Lung (tissue), 12 donors: ENCODE data around the gene PKD2L1. TPM values are rescaled to one million over a fixed set of nuclear protein-coding genes. Genes with fewer than 3 reads are reported as not detected.

Experiments
- ATAC-seq: fragments of 200-7000 bp; cut with Tn5 transposase; one replicate; pipeline ENCODE4 v1.9.1; 2020; ENCODE audit warnings: moderate number of reproducible peaks; ENCODE audit not compliant: insufficient read depth, low FRiP score
- DNase-seq, 3 donors: peaks; one replicate each; pipeline ENCODE4 v3.0.0-alpha.2; 2013 to 2017
- H3K27ac ChIP-seq, 2 donors: one replicate each; pipeline ENCODE4 v1.5.1; 2013; ENCODE audit warnings: mild to moderate bottlenecking in 2 of 2, moderate library complexity in 2 of 2, control low read depth in 1 of 2, inconsistent platforms in 1 of 2, low read depth in 1 of 2, low read length in 1 of 2
- H3K27me3 ChIP-seq, 3 donors: one replicate each; pipeline ENCODE4 v1.5.1; 2013; ENCODE audit warnings: low read length in 2 of 3; ENCODE audit not compliant: control insufficient read depth in 3 of 3, insufficient read depth in 3 of 3
- H3K36me3 ChIP-seq, 4 donors: one replicate each; pipeline ENCODE4 v1.5.1; 2013; ENCODE audit warnings: low read length in 4 of 4, mild to moderate bottlenecking in 1 of 4, moderate library complexity in 1 of 4; ENCODE audit not compliant: control insufficient read depth in 4 of 4, insufficient read depth in 4 of 4
- H3K4me1 ChIP-seq, 5 donors: one replicate each; pipeline ENCODE4 v1.5.1; 2013; ENCODE audit warnings: low read length in 5 of 5, mild to moderate bottlenecking in 2 of 5, moderate library complexity in 1 of 5; ENCODE audit not compliant: control insufficient read depth in 5 of 5, insufficient read depth in 5 of 5
- H3K4me3 ChIP-seq: one replicate; pipeline ENCODE4 v1.5.1; 2013; ENCODE audit warnings: mild to moderate bottlenecking, control low read depth, moderate library complexity
- H3K9ac ChIP-seq, 2 donors: one replicate each; pipeline ENCODE4 v1.5.1; 2013; ENCODE audit warnings: low read length in 2 of 2, control low read depth in 1 of 2; ENCODE audit not compliant: insufficient read depth in 1 of 2
- H3K9me3 ChIP-seq, 4 donors: one replicate each; pipeline ENCODE4 v1.5.1; 2013; ENCODE audit warnings: low read length in 3 of 4, mild to moderate bottlenecking in 1 of 4, moderate library complexity in 1 of 4; ENCODE audit not compliant: control insufficient read depth in 4 of 4, insufficient read depth in 3 of 4
- CTCF ChIP-seq: IDR thresholded peaks from 2 replicates; pipeline ENCODE4 v1.5.1; 2012; ENCODE audit warnings: mild to moderate bottlenecking; ENCODE audit errors: control extremely low read depth, extremely low read depth
- WGBS, 2 donors: extraction: QIAGEN DNeasy Blood & Tissue Kit; methylation state at CpG; one replicate each; pipeline ENCODE4 v1.1.7; 2013; 5-methylcytosine and 5-hydroxymethylcytosine counted together
- polyA plus RNA-seq, 2 donors: library from polyadenylated mRNA; stranded (reverse); fragments of 200-250 nt; gene quantifications; one replicate each; pipeline ENCODE4 v1.2.1, GENCODE V29; 2013
- total RNA-seq, 2 donors: library from RNA; depleted of rRNA in 1 of 2; stranded (reverse); fragments of >200 nt in 1 of 2; gene quantifications; one replicate each; pipeline ENCODE4 v1.2.1, GENCODE V29; 2014 to 2021
- donor health status: control.
- donor health status: control.
- donor health status: Bipolar disorder and iron deficiency.
- donor health status: healthy.
- donor health status: DM: yes; HTN: yes; CAD: no.

PKD2L1 gene
- total and polyA plus RNA-seq, 4 donors = 0.46 to 1.5 (median 1.0) TPM

GRCh38 chr10:100340948-100341847 is 11.2 kb upstream of the PKD2L1 start:
- WGBS, 2 donors = 78 to 80% methylated on average over 12 of the region's 12 CpGs
- Histone ChIP-seq H3K4me3 (no peak overlapping the region), H3K36me3 (no peaks in the 10 kb centered on the region), H3K9ac (no peak overlapping the region), H3K9me3 (no peaks in the 10 kb centered on the region), H3K27me3 (peaks cover 0 to 14% (median 9%) of the 10 kb centered on the region in 3 donors), H3K27ac (no peak overlapping the region), H3K4me1 (peaks cover 0 to 3% (median 0%) of the 10 kb centered on the region in 5 donors)
- ATAC-seq = peak; percentile 16
- TF ChIP-seq CTCF = no peak
- no peak for DNase-seq

DNA sequence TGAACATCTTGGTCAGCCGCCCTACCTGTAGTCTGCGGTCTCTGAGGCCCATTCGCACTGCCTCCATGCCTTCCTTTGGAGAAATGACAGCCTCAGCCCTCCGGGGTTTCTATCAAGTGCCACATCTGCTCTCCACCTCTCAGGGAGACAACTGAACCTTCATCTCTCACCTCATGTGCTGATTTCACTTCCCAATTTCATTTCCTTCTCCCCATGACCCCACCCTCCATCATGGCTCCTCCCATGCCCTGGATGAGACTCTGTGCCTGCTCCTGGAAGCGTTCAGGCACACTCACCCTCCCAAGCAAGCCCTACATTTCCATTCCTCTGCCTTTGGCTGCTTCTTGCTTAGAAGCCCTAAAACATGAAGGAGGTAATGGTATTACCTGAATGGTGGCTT is 9.2 kb upstream of the PKD2L1 start:
- Histone ChIP-seq H3K27ac (no peak overlapping the region), H3K4me1 (peaks cover 0 to 3% (median 0%) of the 10 kb centered on the region in 5 donors), H3K36me3 (no peaks in the 10 kb centered on the region), H3K9ac (no peak overlapping the region), H3K9me3 (no peaks in the 10 kb centered on the region), H3K27me3 (peaks cover 0 to 2% (median 0%) of the 10 kb centered on the region in 3 donors), H3K4me3 (no peak overlapping the region)
- 48 to 57% methylated on average over 5 of the region's 5 CpGs for WGBS, 2 donors
- ATAC-seq (no peak), DNase-seq (no peak)
- no peak for TF ChIP-seq CTCF

GRCh38 chr10:100338434-100339036 is 8.5 kb upstream of the PKD2L1 start:
- H3K4me1 ChIP-seq = peaks cover 0 to 3% (median 0%) of the 10 kb centered on the region in 5 donors
- H3K4me3 ChIP-seq = no peak overlapping the region
- DNase-seq = peak; percentile 67 to 73 (median 71)
- 57 to 80% methylated on average over 4 of the region's 4 CpGs for WGBS, 2 donors
- H3K9me3 ChIP-seq = no peaks in the 10 kb centered on the region
- no peaks in the 10 kb centered on the region for H3K36me3 ChIP-seq
- peaks cover 0 to 4% (median 2%) of the 10 kb centered on the region in 3 donors for H3K27me3 ChIP-seq
- peak; percentile 81 for TF ChIP-seq CTCF
- H3K9ac ChIP-seq = no peak overlapping the region
- no peak overlapping the region for H3K27ac ChIP-seq
- peak; percentile 83 for ATAC-seq
